Measurements from ENCODE around the gene HDAC9. TPM values are rescaled to one million over a fixed set of nuclear protein-coding genes. Genes with fewer than 3 reads are reported as not detected.
A peak's percentile ranks its signal among the peaks of the same experiment; 100 is the strongest.

HDAC9 gene
- total RNA-seq, 1 donor from 2014 or later, result 28.6 TPM

DNA sequence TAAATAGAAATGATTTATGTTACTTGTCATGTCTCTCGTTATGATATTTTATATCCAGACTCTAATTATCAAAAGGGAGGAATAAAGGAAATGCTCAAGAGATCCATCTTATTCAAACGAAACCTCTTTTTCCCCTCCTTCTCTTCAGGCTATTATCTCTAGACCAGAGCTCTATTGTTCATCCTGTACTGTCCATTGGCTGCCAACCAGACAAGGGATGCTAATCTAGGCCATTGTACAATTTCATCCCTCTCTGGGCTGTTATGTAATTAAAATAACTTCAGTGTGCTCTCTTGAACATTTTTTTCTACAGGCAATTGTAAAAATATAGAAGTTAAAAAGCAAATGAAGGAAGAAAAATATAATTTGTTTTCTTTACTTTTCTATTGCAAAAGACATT is 220.4 kb downstream of the HDAC9 start:
- Mint-ChIP-seq H3K4me1 (no peaks in the 10 kb centered on the region), H3K9me3 (no peaks in the 10 kb centered on the region), H3K36me3 (no peaks in the 10 kb centered on the region), H3K4me3 (no peak overlapping the region), H3K27ac (no peak overlapping the region), H3K27me3 (ENCODE audit: insufficient read depth, low read depth) (no peaks in the 10 kb centered on the region)
- H3K36me3 ChIP-seq, result no peaks in the 10 kb centered on the region
- H3K4me2 ChIP-seq, result no peak overlapping the region
- H3K79me2 ChIP-seq (ENCODE audit: low read depth), result no peaks in the 10 kb centered on the region
- H2AFZ ChIP-seq (replicated peaks), result no peak overlapping the region
- no peaks in the 10 kb centered on the region for H3K4me1 ChIP-seq
- no peak overlapping the region for H3K27ac ChIP-seq
- no peaks in the 10 kb centered on the region for H3K9me3 ChIP-seq (ENCODE audit: low read depth)
- H3K9ac ChIP-seq, result no peak overlapping the region
- DNase-seq (ENCODE audit: low spot score), result peak; percentile 24
- H3K27me3 ChIP-seq, result no peaks in the 10 kb centered on the region
- H4K20me1 ChIP-seq (ENCODE audit: low read depth), result no peaks in the 10 kb centered on the region
- no peak overlapping the region for H3K4me3 ChIP-seq
- no peak for TF ChIP-seq EZH2phosphoT487 (IDR thresholded peaks at IDR 0.05)
- TF ChIP-seq, protein P1, sequence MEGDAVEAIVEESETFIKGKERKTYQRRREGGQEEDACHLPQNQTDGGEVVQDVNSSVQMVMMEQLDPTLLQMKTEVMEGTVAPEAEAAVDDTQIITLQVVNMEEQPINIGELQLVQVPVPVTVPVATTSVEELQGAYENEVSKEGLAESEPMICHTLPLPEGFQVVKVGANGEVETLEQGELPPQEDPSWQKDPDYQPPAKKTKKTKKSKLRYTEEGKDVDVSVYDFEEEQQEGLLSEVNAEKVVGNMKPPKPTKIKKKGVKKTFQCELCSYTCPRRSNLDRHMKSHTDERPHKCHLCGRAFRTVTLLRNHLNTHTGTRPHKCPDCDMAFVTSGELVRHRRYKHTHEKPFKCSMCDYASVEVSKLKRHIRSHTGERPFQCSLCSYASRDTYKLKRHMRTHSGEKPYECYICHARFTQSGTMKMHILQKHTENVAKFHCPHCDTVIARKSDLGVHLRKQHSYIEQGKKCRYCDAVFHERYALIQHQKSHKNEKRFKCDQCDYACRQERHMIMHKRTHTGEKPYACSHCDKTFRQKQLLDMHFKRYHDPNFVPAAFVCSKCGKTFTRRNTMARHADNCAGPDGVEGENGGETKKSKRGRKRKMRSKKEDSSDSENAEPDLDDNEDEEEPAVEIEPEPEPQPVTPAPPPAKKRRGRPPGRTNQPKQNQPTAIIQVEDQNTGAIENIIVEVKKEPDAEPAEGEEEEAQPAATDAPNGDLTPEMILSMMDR (IDR thresholded peaks at IDR 0.05), result no peak
- TF ChIP-seq EZH2 (IDR thresholded peaks at IDR 0.05), result no peak
- H3F3A ChIP-seq (ENCODE audit: low read depth), result no peaks in the 10 kb centered on the region

- Histone ChIP-seq H3K9ac (no peak overlapping the region), H3K4me3 (no peak overlapping the region), H3K79me2 (ENCODE audit: low read depth) (no peaks in the 10 kb centered on the region), H3K27ac (no peak overlapping the region), H3F3A (ENCODE audit: low read depth) (no peaks in the 10 kb centered on the region), H3K36me3 (no peaks in the 10 kb centered on the region), H2AFZ (replicated peaks) (no peak overlapping the region), H3K4me1 (no peaks in the 10 kb centered on the region), H3K9me3 (ENCODE audit: low read depth) (no peaks in the 10 kb centered on the region), H4K20me1 (ENCODE audit: low read depth) (no peaks in the 10 kb centered on the region), H3K4me2 (no peak overlapping the region), H3K27me3 (no peaks in the 10 kb centered on the region)
- no peaks in the 10 kb centered on the region for H3K36me3 Mint-ChIP-seq
- H3K9me3 Mint-ChIP-seq, result no peaks in the 10 kb centered on the region
- TF ChIP-seq, protein P1 (IDR thresholded peaks at IDR 0.05), result no peak
- no peak for TF ChIP-seq EZH2phosphoT487 (IDR thresholded peaks at IDR 0.05)
- no peak for TF ChIP-seq EZH2 (IDR thresholded peaks at IDR 0.05)
- H3K4me1 Mint-ChIP-seq, result no peaks in the 10 kb centered on the region
- no peak overlapping the region for H3K4me3 Mint-ChIP-seq
- H3K27ac Mint-ChIP-seq, result no peak overlapping the region
- H3K27me3 Mint-ChIP-seq (ENCODE audit: insufficient read depth, low read depth), result no peaks in the 10 kb centered on the region
- no peak for DNase-seq (ENCODE audit: low spot score)
These were observed 225.9 kb downstream of the HDAC9 start for GRCh38 chr7:18721429-18721828.

- Histone ChIP-seq H3K27ac (no peak overlapping the region), H3K9ac (no peak overlapping the region)
These were observed 228.8 kb downstream of the HDAC9 start for GRCh38 chr7:18724318-18724717.

More at GRCh38 chr7:18724318-18724717, 228.8 kb downstream of the HDAC9 start:
- H3K9me3 Mint-ChIP-seq, result no peaks in the 10 kb centered on the region
- no peaks in the 10 kb centered on the region for H3K36me3 Mint-ChIP-seq
- Histone ChIP-seq H3K79me2 (ENCODE audit: low read depth) (no peaks in the 10 kb centered on the region), H3K36me3 (no peaks in the 10 kb centered on the region), H3K9me3 (ENCODE audit: low read depth) (no peaks in the 10 kb centered on the region), H3K27me3 (no peaks in the 10 kb centered on the region), H4K20me1 (ENCODE audit: low read depth) (no peaks in the 10 kb centered on the region), H3K4me2 (no peak overlapping the region), H2AFZ (replicated peaks) (no peak overlapping the region), H3F3A (ENCODE audit: low read depth) (no peaks in the 10 kb centered on the region), H3K4me1 (no peaks in the 10 kb centered on the region), H3K4me3 (no peak overlapping the region)
- no peak for TF ChIP-seq EZH2phosphoT487 (IDR thresholded peaks at IDR 0.05)
- TF ChIP-seq, protein P1 (IDR thresholded peaks at IDR 0.05), result no peak
- no peak for TF ChIP-seq EZH2 (IDR thresholded peaks at IDR 0.05)
- H3K27me3 Mint-ChIP-seq (ENCODE audit: insufficient read depth, low read depth), result no peaks in the 10 kb centered on the region
- H3K4me1 Mint-ChIP-seq, result peaks cover 6% of the 10 kb centered on the region
- DNase-seq (ENCODE audit: low spot score), result no peak
- no peak overlapping the region for H3K4me3 Mint-ChIP-seq
- no peak overlapping the region for H3K27ac Mint-ChIP-seq
